GM18505 (cell line): ENCODE results near the gene GLT8D2.
"Not testable (repeated sequence)": the region's sequence is repeated elsewhere in the genome, so short reads cannot be mapped to it uniquely, and the experiment has no call there.

Experiments used
- ATAC-seq: cut with Tn5 transposase; IDR thresholded peaks from one replicate; pipeline ENCODE4 v1.9.1; 2021; ENCODE audit not compliant: unreplicated experiment
- POLR2A ChIP-seq: IDR thresholded peaks from 4 replicates; pipeline ENCODE4 v1.6.1; 2011; ENCODE audit warnings: borderline replicate concordance; ENCODE audit not compliant: insufficient read depth, insufficient read length; ENCODE audit errors: extremely low read depth

Gene GLT8D2

DNA sequence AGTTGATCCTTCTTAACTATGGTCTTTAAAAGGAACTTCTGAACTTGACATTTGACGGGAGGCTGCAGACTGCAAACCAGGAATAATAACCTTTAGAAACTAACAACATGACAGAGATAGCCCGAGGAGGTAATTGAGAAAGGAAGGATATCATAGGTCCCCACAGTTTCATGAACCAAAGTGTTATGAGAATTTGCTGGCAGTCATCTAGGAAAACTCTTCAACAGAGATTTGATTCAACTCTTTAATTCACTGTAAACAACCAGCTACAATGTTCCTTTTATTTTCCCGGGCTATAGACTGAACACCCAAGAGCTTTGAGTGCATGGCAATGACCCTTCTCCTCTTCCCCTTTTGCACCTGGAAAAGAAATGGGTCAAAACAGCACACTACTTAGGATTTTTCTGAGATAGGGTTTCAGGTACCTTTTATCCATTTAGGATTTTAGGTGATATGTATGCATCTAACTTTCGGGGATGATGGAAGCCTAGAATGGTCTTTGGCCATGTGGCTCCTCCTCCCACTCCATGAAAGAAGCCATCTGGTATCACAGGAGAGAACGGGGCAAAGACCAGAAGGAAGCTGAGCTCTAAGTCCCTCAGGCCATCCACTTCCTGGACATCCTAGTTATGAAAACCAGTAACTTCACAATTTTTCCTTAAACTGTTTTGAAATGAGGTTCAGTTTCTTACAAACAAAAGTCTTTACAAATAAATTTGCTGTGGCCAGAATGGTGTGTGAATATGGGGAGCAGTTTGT is 23.0 kb downstream of the GLT8D2 start:
- no peak for ATAC-seq
- TF ChIP-seq POLR2A, result no peak

DNA sequence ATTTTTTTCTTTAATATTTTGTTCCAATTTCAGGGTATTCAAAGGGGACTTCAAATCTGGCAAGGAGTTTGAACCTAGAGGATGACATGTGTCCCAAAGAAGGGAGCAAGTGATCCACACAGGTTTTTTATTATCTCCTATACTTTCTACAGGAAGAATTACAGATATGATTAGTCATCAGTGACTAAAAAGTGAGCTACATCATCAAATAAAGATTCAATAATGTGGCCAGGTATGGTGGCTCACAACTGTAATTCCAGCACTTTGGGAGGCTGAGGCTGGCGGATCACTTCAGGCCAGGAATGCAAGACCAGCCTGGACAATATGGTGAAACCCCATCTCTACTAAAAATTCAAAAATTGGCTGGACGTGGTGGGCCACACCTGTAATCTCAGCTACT is 24.2 kb downstream of the GLT8D2 start:
- TF ChIP-seq POLR2A, result no peak

DNA sequence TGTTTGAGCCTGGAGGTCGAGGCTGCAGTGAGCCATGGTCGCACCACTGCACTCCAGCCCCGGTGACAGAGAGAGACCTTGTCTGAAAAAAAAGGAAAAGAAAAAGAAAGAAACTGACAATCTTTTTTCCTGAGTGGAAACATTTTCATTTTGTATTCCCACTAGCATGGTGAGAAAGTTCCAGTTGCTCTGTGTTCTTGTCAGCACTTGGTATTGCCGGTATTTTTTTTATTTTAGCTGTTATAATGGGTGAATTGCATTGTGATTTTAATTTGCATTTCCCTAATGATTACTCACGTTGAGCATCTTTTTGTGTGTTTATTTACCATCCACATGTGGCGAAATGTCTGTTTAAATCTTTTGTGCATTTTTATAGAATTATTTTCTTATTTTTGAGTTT is 25.6 kb downstream of the GLT8D2 start:
- ATAC-seq, result no peak
- TF ChIP-seq POLR2A, result no peak

More for the DNA sequence above, 24.2 kb downstream of the GLT8D2 start:
- no peak for ATAC-seq

DNA sequence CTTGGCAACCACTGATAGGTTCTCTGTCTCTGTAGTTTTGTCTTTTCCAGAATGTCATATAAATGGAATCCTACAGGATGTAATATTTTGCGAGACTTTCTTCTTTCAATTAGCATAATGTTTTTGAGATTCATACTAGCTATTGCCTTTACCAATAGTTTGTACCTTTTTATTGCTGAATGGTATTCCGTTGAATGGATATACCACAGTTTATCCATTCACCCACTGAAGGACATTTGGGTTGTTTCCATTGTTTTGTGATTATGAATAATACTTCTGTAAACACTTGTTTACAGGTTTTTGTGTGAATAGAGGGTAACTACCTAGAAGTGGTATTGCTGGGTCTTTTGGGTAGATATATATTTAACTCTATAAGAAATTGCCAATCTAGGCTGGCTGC is 26.3 kb downstream of the GLT8D2 start:
- TF ChIP-seq POLR2A, result no peak
- ATAC-seq, result no peak

DNA sequence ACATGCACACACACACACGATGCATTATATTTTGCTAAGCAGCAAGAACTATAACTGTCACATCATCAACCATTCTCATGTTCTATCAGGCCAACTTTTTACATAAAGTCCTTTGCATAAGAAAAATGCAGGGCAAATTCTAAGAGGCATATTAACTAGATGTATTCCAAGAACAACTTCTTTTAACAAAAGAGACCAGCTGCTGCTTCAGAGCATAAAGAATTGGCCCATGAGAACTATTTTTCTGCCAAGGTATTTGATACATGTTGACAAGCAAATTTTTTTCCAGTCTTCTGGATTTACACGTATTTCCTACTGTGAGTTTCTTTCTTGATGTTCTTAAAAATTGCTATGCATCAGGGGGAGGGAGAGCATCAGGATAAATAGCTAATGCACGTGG is 27.2 kb downstream of the GLT8D2 start:
- ATAC-seq, result no peak
- TF ChIP-seq POLR2A, result no peak

DNA sequence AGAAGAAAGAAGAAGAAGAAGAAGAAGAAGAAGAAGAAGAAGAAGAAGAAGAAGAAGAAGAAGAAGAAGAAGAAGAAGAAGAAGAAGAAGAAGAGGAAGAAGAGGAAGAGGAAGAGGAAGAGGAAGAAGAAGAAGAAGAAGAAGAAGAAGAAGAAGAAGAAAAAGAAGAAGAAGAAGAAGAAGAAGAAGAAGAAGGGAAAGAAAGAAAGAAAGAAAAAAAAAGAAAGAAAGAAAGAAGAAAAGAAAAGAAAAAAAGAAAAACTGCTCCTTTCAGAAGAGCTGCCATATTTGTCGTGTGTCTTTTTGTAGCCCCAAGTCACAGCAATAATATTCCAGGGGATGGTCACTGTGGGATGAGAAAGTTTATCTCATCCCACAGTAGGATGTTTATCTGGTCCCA is 28.1 kb downstream of the GLT8D2 start:
- not testable (repeated sequence) for ATAC-seq

DNA sequence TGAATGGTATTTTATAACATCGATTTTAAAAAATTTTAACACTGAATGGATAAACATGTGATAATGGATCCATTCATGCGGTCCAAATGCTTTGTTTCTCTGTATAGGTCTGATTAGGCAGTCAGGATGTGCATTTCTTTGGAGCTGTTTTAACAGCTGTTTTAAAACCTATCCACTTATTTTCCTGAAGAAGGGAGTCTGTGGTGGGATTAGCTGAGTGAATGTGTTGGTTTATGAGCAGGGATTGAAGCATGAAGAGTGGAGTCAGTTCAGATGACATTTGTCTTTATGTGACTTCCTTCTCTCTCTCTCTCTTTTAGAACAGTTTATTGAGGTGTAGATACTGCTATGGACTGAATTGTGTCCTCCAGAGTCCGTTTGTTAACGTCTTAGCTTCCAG is 37.7 kb downstream of the GLT8D2 start:
- no peak for ATAC-seq
- no peak for TF ChIP-seq POLR2A

DNA sequence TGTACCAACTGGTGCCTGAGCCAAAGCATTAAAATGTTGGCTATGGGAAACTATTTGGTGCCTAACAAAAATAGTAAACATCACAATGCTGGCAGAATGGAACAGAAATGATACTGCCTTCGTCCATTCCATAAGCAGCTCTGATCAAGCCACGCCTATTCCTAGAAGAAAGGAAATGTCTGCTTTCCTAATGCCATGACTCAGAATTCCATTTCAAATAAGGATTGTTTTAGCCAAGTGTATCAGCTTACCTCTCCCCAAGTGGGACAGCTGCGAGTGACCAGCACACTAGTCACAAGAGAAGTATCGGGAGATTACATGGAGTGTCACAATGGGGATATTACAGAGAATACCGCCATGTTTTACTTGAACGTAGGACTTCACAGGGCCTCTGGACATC is 38.7 kb downstream of the GLT8D2 start:
- ATAC-seq, result no peak
- no peak for TF ChIP-seq POLR2A

DNA sequence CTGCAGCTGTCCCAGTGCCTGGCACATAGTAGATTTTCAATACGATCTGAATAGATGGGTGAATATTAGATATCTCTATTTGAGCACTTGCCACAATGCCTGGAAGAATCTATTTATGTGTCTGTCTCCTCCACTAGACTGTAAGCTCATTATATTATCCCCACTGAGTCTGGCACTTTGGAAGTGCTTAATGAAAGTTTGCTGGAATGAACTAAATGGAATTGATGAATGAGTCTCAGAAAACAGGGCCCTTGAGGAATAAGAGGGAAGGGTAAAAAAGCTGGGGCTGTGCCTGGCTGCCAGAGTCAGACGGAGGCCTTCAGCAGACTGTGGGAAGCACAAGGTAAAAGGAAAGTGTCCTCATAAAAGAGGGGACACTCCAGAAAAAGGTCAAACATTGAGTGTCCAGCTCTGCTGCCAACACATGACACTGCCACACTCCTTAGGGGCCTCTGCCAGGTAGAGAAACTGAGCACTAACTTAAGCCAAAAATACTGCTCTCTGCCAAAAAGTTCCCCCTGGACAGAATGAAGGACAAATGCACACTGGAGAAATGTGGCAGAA is 39.3 kb downstream of the GLT8D2 start:
- no peak for TF ChIP-seq POLR2A
- no peak for ATAC-seq

DNA sequence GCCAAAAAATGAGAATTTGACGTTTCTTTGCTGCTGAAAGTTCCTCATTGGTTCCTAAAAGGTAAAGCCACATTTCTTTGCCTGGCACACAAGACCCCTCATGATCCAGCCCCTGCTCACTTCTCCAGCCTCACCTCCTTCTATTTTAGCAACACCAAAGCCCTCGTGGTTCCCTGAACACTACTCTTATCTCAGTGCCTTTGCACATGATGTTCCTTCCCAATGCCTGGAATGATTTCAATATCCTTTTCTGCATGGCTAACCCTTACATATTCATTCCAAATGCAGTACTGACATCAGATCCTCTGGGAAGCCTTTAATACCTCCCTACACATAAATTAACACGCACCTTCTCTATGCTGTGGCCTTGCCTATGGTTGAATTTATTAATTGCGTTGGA is 39.9 kb downstream of the GLT8D2 start:
- ATAC-seq, result no peak
- no peak for TF ChIP-seq POLR2A

DNA sequence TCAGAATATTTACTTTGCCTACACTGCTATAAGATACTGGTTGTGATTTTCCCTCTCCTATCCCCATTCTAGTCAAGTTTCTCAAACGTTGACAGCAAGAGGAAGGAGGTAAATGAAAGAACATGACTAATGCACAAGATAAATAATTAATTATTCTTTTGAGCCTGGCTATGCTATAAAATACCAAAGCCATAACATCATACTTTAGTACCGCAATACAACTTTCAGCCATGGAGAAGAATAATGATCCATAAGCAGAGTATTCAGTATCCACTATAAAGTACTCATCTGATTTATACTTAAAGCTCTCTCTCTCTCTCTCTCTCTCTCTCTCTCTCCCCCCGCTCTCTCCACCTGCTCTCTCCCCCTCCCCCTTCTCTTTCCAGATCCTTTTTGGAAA is 43.1 kb downstream of the GLT8D2 start:
- no peak for TF ChIP-seq POLR2A
- no peak for ATAC-seq

DNA sequence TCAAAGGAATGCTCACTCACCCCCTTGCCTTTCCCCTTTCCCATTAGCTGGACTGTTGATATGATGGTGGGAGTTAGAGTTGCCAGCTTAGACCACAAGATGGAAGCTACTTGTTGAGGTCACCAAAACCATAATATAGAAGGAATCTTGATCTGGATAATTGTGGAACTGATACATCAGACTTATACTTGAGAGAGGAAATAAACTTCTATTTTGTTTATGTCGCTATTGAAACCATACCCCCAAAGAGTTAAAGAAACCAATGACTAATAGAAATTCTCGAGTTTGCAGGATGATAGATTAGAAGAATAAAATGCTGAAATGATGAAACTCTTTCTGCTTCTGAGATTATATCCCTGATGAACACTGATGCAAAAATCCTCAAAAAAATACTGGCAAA is 46.4 kb downstream of the GLT8D2 start:
- no peak for TF ChIP-seq POLR2A
- no peak for ATAC-seq

DNA sequence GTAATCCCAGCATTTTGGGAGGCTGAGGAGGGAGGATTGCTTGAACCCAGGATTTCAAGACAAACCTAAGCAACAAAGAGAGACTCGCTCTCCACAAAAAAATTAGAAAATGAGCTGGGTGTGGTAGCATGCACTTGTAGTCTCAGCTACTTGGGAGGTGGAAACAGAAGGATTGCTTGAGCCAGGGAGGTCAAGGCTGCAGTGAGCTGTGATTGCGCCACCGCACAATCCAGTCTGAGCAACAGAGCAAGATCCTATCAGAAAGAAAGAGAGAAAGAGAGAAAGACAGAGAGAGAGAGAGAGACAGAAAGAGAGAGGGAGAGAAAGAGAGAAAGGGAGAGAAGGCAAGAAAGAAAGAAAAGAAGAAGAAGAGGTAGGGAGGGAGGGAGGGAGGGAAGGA is 47.3 kb downstream of the GLT8D2 start:
- ATAC-seq, result no peak
- TF ChIP-seq POLR2A, result no peak

DNA sequence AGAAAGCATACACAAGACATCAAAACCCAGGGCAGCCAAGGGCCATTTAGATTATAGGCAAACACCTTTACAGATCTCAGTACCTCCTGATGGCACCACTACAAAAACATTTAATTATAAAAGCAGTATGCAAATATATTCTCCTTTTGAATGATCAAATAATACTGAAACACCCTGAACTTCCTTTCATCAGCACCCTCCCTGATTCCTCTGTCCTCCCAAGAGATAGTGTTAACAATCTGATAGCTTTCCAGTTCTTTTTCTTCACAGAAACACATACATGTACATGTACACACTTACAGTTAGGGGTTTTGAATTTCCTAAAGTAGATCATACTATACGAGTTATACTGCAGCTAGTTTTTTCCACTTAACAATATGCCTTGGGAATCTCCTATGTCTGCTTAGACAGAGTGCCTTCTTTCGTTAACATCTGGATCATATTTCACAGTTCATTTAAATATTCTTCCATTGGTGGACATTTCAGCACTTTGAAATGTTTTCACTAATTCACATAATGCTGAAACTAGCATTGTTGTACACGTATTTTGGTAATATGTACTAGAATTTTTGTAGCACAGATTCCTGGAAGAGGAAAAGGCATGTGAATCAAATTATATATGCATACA is 49.1 kb downstream of the GLT8D2 start:
- no peak for TF ChIP-seq POLR2A
- no peak for ATAC-seq
